GM04504 (cell line): ENCODE measurements around the gene FOXQ1.
"Not testable (repeated sequence)": the region's sequence is repeated elsewhere in the genome, so short reads cannot be mapped to it uniquely, and the experiment has no call there.

ENCODE experiments used
- DNase-seq: peaks from one replicate; pipeline ENCODE4 v3.0.0-alpha.2; 2012; ENCODE audit warnings: low read depth

Gene FOXQ1

GRCh38 chr6:1290805-1291204 lies 21.1 kb upstream of the FOXQ1 start:
- no peak for DNase-seq

- DNase-seq: no peak
Observed at GRCh38 chr6:1291381-1291780, 20.5 kb upstream of the FOXQ1 start.

GRCh38 chr6:1295420-1295819 lies 16.5 kb upstream of the FOXQ1 start:
- no peak for DNase-seq

- no peak for DNase-seq
Observed at GRCh38 chr6:1296079-1296478, 15.8 kb upstream of the FOXQ1 start.

- DNase-seq: no peak
Observed at GRCh38 chr6:1296542-1296941, 15.4 kb upstream of the FOXQ1 start.

GRCh38 chr6:1297746-1298145 lies 14.2 kb upstream of the FOXQ1 start:
- no peak for DNase-seq

- DNase-seq: no peak
Observed at GRCh38 chr6:1298768-1299167, 13.1 kb upstream of the FOXQ1 start.

- no peak for DNase-seq
Observed at GRCh38 chr6:1306133-1306532, 5.8 kb upstream of the FOXQ1 start.

- DNase-seq: no peak
Observed at GRCh38 chr6:1309366-1309765, 2.5 kb upstream of the FOXQ1 start.

GRCh38 chr6:1310628-1311399 lies 1.1 kb upstream of the FOXQ1 start:
- no peak for DNase-seq

GRCh38 chr6:1312203-1312472 lies 240 bp downstream of the FOXQ1 start:
- no peak for DNase-seq

- DNase-seq: no peak
Observed at GRCh38 chr6:1312473-1313367, 822 bp downstream of the FOXQ1 start.

- no peak for DNase-seq
Observed at GRCh38 chr6:1313384-1313766, 1.5 kb downstream of the FOXQ1 start.

GRCh38 chr6:1313767-1314503 lies 2.0 kb downstream of the FOXQ1 start:
- no peak for DNase-seq

GRCh38 chr6:1314617-1315016 lies 2.7 kb downstream of the FOXQ1 start:
- DNase-seq: no peak

- DNase-seq: no peak
Observed at GRCh38 chr6:1315201-1315559, 3.3 kb downstream of the FOXQ1 start.

GRCh38 chr6:1315560-1316386 lies 3.9 kb downstream of the FOXQ1 start:
- DNase-seq: no peak

GRCh38 chr6:1316489-1316971 lies 4.6 kb downstream of the FOXQ1 start:
- no peak for DNase-seq

GRCh38 chr6:1317302-1317815 lies 5.5 kb downstream of the FOXQ1 start:
- no peak for DNase-seq

- no peak for DNase-seq
Observed at GRCh38 chr6:1318036-1318435, 6.1 kb downstream of the FOXQ1 start.

- DNase-seq: not testable (repeated sequence)
Observed at GRCh38 chr6:1318584-1318983, 6.7 kb downstream of the FOXQ1 start.

- DNase-seq: no peak
Observed at GRCh38 chr6:1321738-1322137, 9.8 kb downstream of the FOXQ1 start.
